HCT116 (cell line): ENCODE measurements around the gene LRIG1. TPM values are rescaled to one million over a fixed set of nuclear protein-coding genes. Genes with fewer than 3 reads are reported as not detected.

Source experiments
- ATAC-seq: fragments of 200-7000 bp; cut with Tn5 transposase; 2 replicates; pipeline ENCODE4 v1.9.1; 2020; ENCODE audit warnings: mild to moderate bottlenecking, moderate library complexity
- BruUV-seq: library from RNA; stranded (reverse); fragments of 400-500 nt; replicated peaks from 2 replicates; lab custom pipeline; 2021; lab: Mats Ljungman, UMichigan
- CTCF ChIA-PET: fragments of 300-600 bp; sonication (Branson Sonifier 250); formaldehyde crosslinking; loops from one replicate; lab custom pipeline; 2021; ENCODE audit warnings: antibody characterized with exemption; lab: Charles Lee
- POLR2A ChIA-PET: fragments of 300-600, 350-600 bp; sonication (Branson Sonifier 250); formaldehyde crosslinking; loops from one replicate; lab custom pipeline; 2021; ENCODE audit warnings: antibody characterized with exemption; lab: Charles Lee
- RAD21 ChIA-PET, 2 experiments: fragments of 300-600 bp; sonication (Branson Sonifier 250); formaldehyde crosslinking; loops; one replicate each; lab custom pipeline; 2023; ENCODE audit warnings: low total read pairs in 2 of 2; ENCODE audit not compliant: uncharacterized antibody in 2 of 2, unreplicated experiment in 2 of 2, low non-redundant PET in 1 of 2; lab: Charles Lee
- DNase-seq: peaks from one replicate; pipeline ENCODE4 v3.0.0-alpha.2; 2010; ENCODE audit warnings: low read depth, low spot score
- H2AFZ ChIP-seq: fragments of 200-600 bp; shearing (Covaris generic), sonication (generic); 2 replicates; pipeline ENCODE4 v1.6.1; 2017; ENCODE audit warnings: low read depth, mixed run types, mixed read lengths, antibody characterized with exemption, low read length; ENCODE audit not compliant: poor library complexity, severe bottlenecking
- H3K27ac ChIP-seq: 2 replicates; pipeline ENCODE4 v1.5.1; 2012; ENCODE audit warnings: low read depth, low read length
- H3K27me3 ChIP-seq: fragments of 200-600 bp; sonication (generic); 2 replicates; pipeline ENCODE4 v1.6.1; 2016; ENCODE audit warnings: mixed run types, low read length, mixed read lengths; ENCODE audit not compliant: insufficient read depth
- H3K36me3 ChIP-seq, 2 experiments: fragments of 200-500 bp in 1 of 2; fragments of 200-600 bp in 1 of 2; sonication (Bioruptor generic) in 1 of 2; sonication (generic) in 1 of 2; 2 replicates each; pipeline versions ENCODE4 v1.5.1 to v1.6.1; 2014 to 2016; ENCODE audit warnings: low read length in 2 of 2, inconsistent platforms in 1 of 2, mixed read lengths in 1 of 2, mixed run types in 1 of 2; ENCODE audit not compliant: insufficient read depth in 2 of 2, control insufficient read depth in 1 of 2
- H3K4me1 ChIP-seq, 2 experiments: fragments of 200-600 bp in 1 of 2; sonication (generic) in 1 of 2; 2 replicates each; pipeline versions ENCODE4 v1.5.1 to v1.6.1; 2012 to 2017; ENCODE audit warnings: low read length in 2 of 2, inconsistent platforms in 1 of 2, mild to moderate bottlenecking in 1 of 2, mixed read lengths in 1 of 2, mixed run types in 1 of 2, moderate library complexity in 1 of 2; ENCODE audit not compliant: insufficient read depth in 2 of 2, control insufficient read depth in 1 of 2
- H3K4me2 ChIP-seq: fragments of 200-600 bp; sonication (generic); 2 replicates; pipeline ENCODE4 v1.6.1; 2017; ENCODE audit warnings: mixed run types, low read length, mixed read lengths
- H3K4me3 ChIP-seq, 2 experiments: fragments of 200-600 bp in 1 of 2; sonication (generic) in 1 of 2; replicated peaks in 1 of 2; 2 replicates each; pipeline ENCODE4 v1.5.1; 2011 to 2016; ENCODE audit warnings: low read length in 2 of 2, control low read depth in 1 of 2, low read depth in 1 of 2, mild to moderate bottlenecking in 1 of 2, mixed read lengths in 1 of 2, mixed run types in 1 of 2
- H3K79me2 ChIP-seq: fragments of 200-600 bp; sonication (generic); 2 replicates; pipeline ENCODE4 v1.6.1; 2017; ENCODE audit warnings: mild to moderate bottlenecking, mixed run types, low read length, moderate library complexity, mixed read lengths; ENCODE audit not compliant: insufficient read depth
- H3K9ac ChIP-seq: fragments of 200-600 bp; sonication (generic); 2 replicates; pipeline ENCODE4 v1.6.1; 2016; ENCODE audit warnings: low read length, mixed read lengths
- H3K9me2 ChIP-seq: fragments of 200-600 bp; sonication (generic), shearing (Covaris generic); 2 replicates; pipeline ENCODE4 v1.6.1; 2017; ENCODE audit warnings: mixed run types, mild to moderate bottlenecking, moderate library complexity; ENCODE audit not compliant: insufficient read depth
- H3K9me3 ChIP-seq, 2 experiments: fragments of 200-500 bp in 1 of 2; fragments of 200-600 bp in 1 of 2; sonication (Bioruptor generic) in 1 of 2; sonication (generic) in 1 of 2; 2 replicates each; pipeline ENCODE4 v1.6.1; 2014 to 2017; ENCODE audit warnings: low read length in 2 of 2, mixed read lengths in 2 of 2, inconsistent platforms in 1 of 2, low read depth in 1 of 2, mild to moderate bottlenecking in 1 of 2, mixed run types in 1 of 2, moderate library complexity in 1 of 2; ENCODE audit not compliant: control insufficient read depth in 1 of 2, insufficient read depth in 1 of 2
- H4K20me1 ChIP-seq: fragments of 200-600 bp; sonication (generic), shearing (Covaris generic); 2 replicates; pipeline ENCODE4 v1.6.1; 2017; ENCODE audit warnings: mixed run types, mild to moderate bottlenecking, moderate library complexity; ENCODE audit not compliant: insufficient read depth
- ATF3 ChIP-seq: IDR thresholded peaks from 2 replicates; pipeline ENCODE4 v1.6.1; 2012
- CEBPB ChIP-seq: IDR thresholded peaks from 2 replicates; pipeline ENCODE4 v1.6.1; 2012; ENCODE audit warnings: low read depth
- CTCF ChIP-seq, 3 experiments: fragments of 200-600 bp in 1 of 3; sonication (generic) in 1 of 3; IDR thresholded peaks in 2 of 3; conservative IDR thresholded peaks in 1 of 3; 2 replicates each; pipeline ENCODE4 v1.5.1; 2012 to 2017; ENCODE audit warnings: low read depth in 2 of 3, low read length in 2 of 3, antibody characterized with exemption in 1 of 3, borderline replicate concordance in 1 of 3, control low read depth in 1 of 3, mild to moderate bottlenecking in 1 of 3, mixed read lengths in 1 of 3, mixed run types in 1 of 3, moderate library complexity in 1 of 3; ENCODE audit not compliant: insufficient read depth in 1 of 3
- EGR1 ChIP-seq: IDR thresholded peaks from 2 replicates; pipeline ENCODE4 v1.6.1; 2012; ENCODE audit warnings: low read depth
- EZH2 ChIP-seq: fragments of 200-600 bp; sonication (generic); IDR thresholded peaks from 2 replicates; pipeline ENCODE4 v1.6.1; 2017; ENCODE audit warnings: antibody characterized with exemption, mixed run types
- EZH2phosphoT487 ChIP-seq: fragments of 200-600 bp; IDR thresholded peaks from 2 replicates; pipeline ENCODE4 v1.6.1; 2018; ENCODE audit warnings: antibody characterized with exemption, borderline replicate concordance
- FOSL1 ChIP-seq: IDR thresholded peaks from 2 replicates; pipeline ENCODE4 v1.6.1; 2012; ENCODE audit warnings: low read depth
- MAX ChIP-seq: IDR thresholded peaks from 2 replicates; pipeline ENCODE4 v1.6.1; 2012
- POLR2A ChIP-seq: IDR thresholded peaks from 2 replicates; pipeline ENCODE4 v1.7.0; 2011; ENCODE audit warnings: borderline replicate concordance; ENCODE audit not compliant: insufficient read depth, insufficient read length; ENCODE audit errors: extremely low read depth
- POLR2AphosphoS5 ChIP-seq: IDR thresholded peaks from 2 replicates; pipeline ENCODE4 v1.6.1; 2011; ENCODE audit warnings: mild to moderate bottlenecking, low read depth, low read length, moderate library complexity
- RAD21 ChIP-seq: IDR thresholded peaks from 2 replicates; pipeline ENCODE4 v1.6.1; 2012; ENCODE audit warnings: low read depth, mild to moderate bottlenecking
- SIN3A ChIP-seq: IDR thresholded peaks from 2 replicates; pipeline ENCODE4 v1.6.1; 2012; ENCODE audit warnings: low read depth
- SP1 ChIP-seq: IDR thresholded peaks from 2 replicates; pipeline ENCODE4 v1.6.1; 2012; ENCODE audit warnings: low read depth
- SRF ChIP-seq: IDR thresholded peaks from 2 replicates; pipeline ENCODE4 v1.6.1; 2012; ENCODE audit warnings: low read depth
- TCF7L2 ChIP-seq: IDR thresholded peaks from 2 replicates; pipeline ENCODE4 v1.7.0; 2011; ENCODE audit warnings: borderline replicate concordance, inconsistent platforms; ENCODE audit not compliant: insufficient read depth, insufficient read length; ENCODE audit errors: extremely low read depth
- intact Hi-C: fragments of 100-400 bp; cut with micrococcal nuclease; formaldehyde crosslinking; loops from 2 replicates; pipeline ENCODE4 v1.10.0; 2022
- total RNA-seq: library from RNA; stranded (reverse); gene quantifications from one replicate; pipeline ENCODE4 v1.2.1, GENCODE V29; 2021; ENCODE audit not compliant: unreplicated experiment

Gene LRIG1
- total RNA-seq, 1 experiment from 2014 or later: 3.1 TPM

GRCh38 chr3:66432041-66432766 lies 68.6 kb downstream of the LRIG1 start:
- Histone ChIP-seq H3K79me2 (no peaks in the 10 kb centered on the region), H3K27ac (no peak overlapping the region), H3K27me3 (peaks cover 2% of the 10 kb centered on the region; the same call in 1 of the 2 replicates), H4K20me1 (no peaks in the 10 kb centered on the region), H3K4me2 (no peak overlapping the region), H3K9me3 (no peaks in the 10 kb centered on the region), H3K9ac (no peak overlapping the region), H3K36me3 (no peaks in the 10 kb centered on the region), H3K9me2 (no peaks in the 10 kb centered on the region), H3K4me3 (no peak overlapping the region), H3K4me1 (no peaks in the 10 kb centered on the region), H2AFZ (no peak overlapping the region)
- DNase-seq (no peak), ATAC-seq (no peak)
- ChIA-PET CTCF (no interaction called here), RAD21 (no interaction called here), POLR2A (no interaction called here)
- intact Hi-C loops: no loop called here
- BruUV-seq: no TSS peak
- no peak for TF ChIP-seq SRF
- TF ChIP-seq CTCF (IDR thresholded peaks at IDR 0.05 in 2 of 3, conservative IDR thresholded peaks at IDR 0.05 in 1 of 3; ENCODE audit: borderline replicate concordance in 1 of 3, insufficient read depth in 1 of 3, low read depth in 2 of 3, low read length in 2 of 3): no peak
- TF ChIP-seq RAD21: no peak
- TF ChIP-seq EGR1: no peak
- TF ChIP-seq EZH2phosphoT487: no peak
- TF ChIP-seq SP1: no peak
- no peak for TF ChIP-seq MAX
- TF ChIP-seq SIN3A: no peak
- no peak for TF ChIP-seq POLR2AphosphoS5
- TF ChIP-seq CEBPB: no peak
- TF ChIP-seq POLR2A: no peak
- no peak for TF ChIP-seq EZH2
- TF ChIP-seq ATF3: no peak
- no peak for TF ChIP-seq TCF7L2
- TF ChIP-seq FOSL1: no peak
- TF ChIP-seq, all 23 proteins: peak for 0
